ENCODE measurements around the gene SGK1.
"Not testable (repeated sequence)": the region's sequence is repeated elsewhere in the genome, so short reads cannot be mapped to it uniquely, and the experiment has no call there.

The SGK1 gene

DNA sequence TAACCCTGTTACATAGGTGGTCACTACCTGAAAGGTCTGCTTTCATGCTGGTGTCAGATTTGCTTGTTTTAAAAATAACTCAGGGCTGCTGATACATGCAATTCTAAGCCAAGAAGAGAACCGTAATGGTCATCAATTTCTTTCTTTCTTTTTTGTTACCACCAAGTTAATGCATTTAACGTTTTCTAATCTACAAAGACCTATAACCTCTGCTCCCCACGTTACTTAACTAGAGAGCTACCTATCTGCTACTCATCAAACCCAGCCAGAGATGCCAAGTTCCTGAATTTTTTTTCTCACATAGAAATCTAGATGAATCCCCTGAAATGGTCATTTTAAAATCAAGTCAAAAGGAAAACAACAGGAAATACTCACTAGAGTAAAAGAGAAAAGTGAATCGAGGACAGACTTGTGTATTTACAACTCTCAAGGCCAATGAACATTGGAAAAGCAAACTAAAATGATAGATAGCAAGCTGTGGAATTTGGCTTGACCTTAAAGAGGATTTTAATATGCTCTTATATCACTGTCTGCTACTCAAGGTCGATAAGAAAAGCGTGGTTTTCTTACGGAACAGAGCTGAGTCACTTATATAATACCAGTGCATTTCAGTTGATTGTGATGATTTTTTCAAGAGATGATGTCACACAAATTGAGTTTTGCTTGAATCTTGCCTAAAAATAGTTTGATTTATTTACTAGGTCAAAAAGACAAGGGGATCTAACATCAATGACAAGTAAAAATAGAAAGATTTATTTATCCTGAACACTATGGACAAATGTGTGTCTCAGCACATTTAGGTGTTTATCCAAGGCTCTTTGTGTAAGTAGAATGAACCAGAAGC lies 67.9 kb downstream of the SGK1 start:
- DNase-seq, result no peak

DNA sequence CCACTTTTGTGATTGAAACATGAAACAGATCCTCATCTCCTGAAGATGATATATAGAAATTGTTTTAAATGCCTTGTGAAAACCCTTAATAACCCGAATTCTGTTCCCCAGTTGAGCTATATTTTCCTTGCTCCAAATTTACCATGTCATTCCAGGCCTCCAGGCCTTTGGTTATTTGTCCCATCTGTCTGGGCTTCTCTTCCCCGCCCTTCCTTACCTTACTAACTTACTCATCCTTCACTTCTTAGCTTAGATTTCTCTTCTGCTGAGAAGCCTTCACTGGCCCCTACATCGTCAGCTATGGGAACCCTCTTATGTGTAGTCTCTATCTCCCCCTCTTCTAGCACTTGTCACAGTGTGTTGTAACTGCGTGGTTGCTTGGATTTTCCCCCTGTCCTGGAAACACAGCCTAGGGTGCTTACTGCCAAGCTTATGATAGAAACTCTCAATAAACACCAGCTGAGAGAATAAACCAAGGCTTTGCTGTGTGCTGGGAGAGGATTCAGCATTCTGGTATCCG lies 68.6 kb downstream of the SGK1 start:
- DNase-seq, result no peak

DNA sequence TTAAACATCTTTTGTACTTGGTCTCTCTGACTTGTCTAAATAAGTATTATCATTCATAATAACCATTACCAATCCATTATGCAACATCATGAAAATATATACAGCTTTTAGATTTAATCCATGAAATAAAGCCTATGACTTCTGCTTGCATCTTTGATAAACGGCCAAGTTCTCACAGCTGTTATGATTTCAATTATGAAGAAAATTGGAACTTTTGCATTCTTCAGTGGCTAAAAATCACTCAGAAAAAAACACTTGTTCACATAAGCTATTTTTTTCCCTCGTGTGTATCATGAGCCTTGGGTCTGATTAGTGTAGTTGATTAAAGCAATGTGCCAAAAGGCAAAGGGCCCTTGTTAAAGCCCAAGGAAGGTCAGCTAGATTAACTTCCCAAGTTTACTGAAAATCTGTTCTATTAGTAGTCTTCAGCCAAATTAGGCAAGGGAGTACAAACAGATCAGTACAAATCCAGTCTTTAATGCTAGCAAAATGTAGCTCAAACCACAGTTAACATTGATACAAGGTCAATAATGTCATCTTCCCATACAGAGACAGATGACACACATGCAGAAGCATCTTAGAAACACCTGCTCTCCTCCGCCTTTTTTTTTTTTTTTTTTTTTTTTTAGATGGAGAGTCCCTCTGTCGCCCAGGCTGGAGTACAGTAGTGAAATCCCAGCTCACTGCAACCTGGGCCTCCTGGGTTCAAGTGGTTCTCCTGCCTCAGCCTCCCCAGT lies 69.9 kb downstream of the SGK1 start:
- DNase-seq, result no peak

DNA sequence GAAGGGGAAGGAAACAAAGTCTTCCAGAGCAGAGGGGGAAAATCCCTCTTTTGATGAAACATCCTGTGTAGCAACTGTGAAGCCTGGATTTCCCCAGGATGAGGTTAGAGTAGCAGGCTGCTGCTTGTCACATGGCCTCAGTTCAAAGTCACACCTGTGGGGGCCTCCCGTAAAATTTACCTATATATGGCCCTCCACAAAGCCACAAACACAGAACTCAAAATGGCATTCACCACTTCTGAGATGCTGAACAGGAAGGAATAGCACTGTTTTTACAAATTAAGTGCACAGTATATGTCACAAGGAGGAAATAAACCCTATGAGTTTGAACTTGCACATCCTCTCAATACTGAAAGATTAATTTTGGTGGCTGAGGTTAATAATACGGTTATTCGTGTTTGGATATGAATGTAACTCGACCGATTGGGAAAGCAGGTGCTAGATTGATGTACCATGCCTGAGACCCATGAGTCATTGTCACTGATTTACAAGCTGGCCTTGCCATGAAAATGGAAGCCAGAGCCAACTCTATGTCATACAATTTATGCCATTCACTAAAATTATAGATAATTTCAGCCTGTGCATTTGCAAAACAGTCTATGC lies 70.6 kb downstream of the SGK1 start:
- DNase-seq, result peak; percentile 70

DNA sequence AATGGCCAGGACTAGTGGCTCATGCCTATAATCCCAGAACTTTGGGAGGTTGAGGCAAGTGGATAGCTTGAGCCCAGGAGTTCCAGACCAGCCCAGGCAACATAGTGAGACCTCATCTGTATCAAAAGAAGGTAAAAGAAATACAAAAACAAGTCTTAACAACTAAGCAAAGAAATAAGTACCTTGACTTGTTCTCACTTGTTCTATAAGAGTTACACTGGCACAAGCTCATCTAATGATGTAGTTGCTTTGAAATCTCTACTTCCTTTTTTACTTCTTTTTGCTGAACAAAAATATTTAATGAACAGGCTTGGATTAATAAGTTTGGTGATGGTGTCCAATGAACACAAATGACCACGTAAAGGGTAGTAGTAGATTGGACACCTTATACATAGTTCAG lies 72.2 kb downstream of the SGK1 start:
- DNase-seq, result no peak

DNA sequence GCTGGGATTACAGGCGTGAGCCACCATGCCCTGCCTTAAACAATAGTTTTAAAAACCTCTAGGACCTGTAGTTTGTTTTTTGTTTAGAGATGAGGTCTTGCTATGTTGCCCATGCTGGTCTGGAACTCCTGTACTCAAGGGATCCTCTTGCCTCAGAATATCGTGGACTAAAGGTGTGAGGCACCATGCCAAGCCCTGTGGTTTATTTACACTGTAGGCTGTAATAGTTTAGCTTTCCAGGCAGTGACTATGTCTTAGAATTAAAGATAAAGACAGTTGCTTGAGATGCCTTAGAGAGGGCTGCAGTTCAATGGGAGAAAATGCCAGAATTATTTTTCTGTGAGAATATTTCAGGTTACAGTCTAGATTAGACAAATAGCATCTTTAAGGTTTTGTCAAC lies 72.9 kb downstream of the SGK1 start:
- no peak for DNase-seq

DNA sequence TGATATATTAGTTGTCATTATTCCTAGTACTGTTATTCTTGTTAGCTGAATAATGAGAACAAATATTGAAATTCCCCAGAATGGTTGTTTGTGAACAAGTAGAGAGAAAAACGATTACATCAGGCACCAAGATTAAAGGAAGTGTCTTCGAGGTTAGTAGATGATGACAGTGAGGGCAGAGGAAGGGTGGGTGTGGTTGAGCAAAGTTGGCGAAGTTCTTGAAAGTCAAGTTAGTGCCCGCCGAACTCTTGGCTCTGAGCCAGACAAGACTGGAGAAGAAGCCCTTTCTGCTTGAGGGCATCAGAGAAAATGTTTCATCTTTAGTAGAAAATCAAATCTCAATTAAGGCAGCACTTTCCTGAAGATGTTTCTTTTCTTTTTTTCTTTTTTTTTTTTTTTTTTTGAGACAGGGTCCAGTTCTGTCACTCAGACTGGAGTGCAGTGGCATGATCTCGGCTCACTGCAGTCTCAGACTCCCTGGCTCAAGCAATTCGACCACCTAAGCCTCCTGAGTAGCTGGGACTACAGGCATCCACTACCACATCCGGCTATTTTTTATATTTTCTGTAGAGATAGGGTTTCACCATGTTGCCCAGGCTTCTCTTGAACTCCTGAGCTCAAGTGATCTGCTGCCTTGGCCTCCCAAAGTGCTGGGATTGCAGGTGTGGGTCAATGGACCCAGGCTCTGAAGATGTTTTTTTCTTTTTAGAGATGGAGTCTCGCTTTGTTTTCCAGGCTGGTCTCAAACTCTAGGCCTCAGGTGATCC lies 77.1 kb downstream of the SGK1 start:
- DNase-seq, result peak; percentile 80

DNA sequence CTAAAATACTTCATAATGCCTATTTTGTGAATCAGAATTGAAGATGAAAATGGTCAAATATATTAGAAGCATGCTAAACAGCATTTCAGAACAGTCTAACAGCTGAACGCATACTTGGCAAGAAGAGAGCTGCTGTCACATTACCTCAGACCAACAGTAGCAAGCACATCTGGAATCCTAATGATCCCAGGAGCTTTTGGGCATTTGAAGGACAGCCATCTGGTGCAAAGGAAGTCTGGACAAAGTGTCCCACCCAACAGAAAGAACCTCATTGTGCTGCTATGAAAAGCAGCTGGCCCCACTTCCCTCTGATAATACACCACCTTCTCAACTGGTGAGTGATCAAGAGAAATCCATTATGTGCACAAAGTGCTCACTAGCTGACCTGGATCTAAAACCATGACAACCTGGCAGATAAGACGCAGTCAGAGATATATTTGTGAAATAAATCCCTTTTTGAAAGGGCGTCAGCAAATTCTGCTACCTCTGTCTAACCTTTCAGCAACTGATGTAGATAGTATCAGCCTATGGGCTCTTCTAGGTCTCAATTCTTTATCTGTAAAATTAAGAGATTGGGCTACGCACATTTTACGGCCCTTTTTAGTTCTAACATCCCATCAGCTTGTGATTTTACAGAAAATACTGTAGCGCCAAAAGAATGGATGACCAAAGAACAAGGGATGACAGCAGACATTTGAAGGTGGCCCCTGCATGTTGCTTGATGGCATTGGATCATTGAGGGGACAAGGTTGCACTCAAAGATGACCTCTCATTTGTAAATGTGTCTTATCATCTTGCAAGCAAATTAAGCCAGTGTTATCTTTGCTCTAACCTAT lies 78.7 kb downstream of the SGK1 start:
- DNase-seq, result no peak

DNA sequence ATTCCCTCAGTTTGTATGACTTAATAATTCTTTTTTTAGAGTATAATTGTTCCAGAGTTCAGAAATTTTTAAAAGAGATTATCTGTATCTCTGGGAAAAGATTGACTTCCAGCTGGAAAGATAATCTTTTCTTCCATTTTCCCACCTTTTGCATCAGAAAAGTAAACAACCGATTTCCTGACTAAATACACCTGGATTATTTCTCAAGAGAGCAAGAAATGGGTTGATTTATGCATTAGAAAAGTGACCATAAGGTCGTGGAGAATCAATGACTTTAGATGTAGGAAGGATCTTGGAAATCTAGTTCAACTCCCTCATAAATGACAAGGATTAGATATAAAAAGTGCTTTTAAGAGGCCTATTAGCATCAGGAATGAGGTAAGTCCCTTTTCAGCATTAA lies 79.9 kb downstream of the SGK1 start:
- no peak for DNase-seq

DNA sequence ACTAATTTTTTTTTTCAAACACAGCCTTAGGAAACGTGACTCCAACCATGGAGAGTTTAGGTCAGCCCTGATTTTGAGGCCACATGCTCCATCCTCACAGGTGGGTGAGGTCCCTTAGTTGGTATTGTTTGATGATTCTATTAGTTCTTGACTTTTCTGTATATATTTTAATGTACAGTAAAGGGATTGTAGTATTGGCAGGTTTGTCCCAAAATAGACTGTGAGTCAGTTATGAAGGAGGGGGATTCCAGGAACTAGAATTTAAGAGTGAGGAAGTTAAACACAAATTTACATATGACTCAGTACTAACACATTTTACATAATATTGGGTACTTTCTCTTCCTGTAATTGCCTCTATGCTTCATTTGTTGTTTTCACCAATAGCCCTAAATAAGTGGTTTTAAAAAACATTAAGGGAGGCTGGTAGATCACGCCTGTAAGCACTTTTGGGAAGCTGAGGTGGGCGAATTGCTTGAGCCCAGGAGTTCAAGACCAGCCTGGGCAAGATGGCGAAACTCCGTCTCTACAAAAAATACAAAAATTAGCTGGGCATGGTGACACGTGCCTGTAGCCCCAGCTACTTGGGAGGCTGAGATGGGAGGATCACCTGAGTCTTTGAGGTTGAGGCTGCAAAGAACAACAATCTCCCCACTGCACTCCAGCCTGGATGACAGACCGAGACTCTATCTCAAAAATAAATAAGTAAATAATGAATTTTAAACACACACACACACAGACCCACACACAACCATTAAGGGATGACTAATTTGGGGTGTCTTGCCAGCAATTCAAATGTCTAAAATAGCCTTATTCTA lies 81.8 kb downstream of the SGK1 start:
- DNase-seq, result no peak

DNA sequence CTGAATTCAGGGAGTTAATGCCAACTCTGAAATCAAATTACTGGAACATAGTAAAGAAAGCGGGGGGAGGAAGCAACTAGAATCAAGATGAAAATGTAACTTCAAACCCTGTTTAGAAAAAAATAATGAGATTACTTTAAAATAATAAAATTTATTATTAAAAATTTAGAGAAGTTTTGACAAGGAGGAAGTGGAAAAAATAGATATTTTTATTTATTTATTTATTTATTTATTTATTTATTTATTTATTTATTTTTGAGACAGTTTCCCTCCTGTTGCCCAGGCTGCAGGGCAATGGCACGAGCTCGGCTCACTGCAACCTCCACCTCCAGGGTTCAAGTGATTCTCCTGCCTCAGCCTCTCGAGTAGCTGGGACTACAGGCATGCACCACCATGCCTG lies 82.6 kb downstream of the SGK1 start:
- not testable (repeated sequence) for DNase-seq

DNA sequence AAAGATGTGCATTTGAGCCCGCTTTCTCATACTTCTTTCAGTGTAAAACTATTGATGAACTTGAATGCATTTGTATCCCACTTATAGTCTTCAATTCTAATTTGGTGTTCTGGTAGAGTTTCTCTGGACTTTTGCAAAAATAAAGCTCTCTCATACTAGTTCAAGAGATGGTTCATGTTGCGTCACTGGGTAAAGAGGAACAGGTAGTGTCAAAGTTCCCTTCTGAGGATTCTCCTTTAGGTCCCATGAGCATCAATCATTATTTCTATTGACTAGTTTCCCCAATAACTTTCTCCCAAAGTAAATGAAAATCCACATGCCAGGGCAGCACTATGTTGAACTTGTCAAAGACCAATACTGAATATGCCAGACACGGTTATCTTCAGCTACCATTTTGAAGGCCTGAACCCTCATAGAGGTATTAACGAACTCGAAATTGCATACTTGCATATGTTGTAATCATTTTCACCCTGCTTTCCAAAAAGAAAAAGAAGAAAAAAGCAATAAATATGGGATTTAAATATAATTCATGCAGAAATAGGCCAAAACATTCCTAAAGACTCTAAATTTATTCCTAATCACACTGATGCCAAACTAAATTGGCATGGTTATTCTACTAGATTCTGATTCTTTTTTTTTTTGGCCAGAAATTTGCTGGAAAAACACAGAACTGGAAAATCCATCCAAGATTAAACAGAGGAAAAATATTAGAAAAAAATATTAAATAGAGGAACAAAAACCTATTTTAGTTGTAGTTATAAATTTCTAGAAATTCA lies 84.5 kb downstream of the SGK1 start:
- no peak for DNase-seq

DNA sequence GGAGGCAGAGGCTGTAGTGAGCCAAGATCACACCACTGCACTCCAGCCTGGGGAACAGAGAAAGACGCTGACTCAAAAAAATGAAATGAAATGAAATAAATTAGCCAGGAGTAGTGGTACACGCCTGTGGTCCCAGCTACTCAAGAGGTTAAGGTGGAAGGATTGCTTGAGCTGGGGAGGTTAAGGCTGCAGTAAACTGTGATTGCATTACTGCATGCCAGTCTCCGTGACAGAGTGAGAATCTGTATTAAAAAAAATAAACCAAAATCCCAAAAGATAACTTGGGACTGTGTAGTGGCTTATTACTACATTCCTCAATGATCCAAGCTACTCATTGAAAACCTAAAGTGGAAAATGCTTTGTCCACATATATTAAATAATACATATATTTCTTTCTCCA lies 87.0 kb downstream of the SGK1 start:
- no peak for DNase-seq

DNA sequence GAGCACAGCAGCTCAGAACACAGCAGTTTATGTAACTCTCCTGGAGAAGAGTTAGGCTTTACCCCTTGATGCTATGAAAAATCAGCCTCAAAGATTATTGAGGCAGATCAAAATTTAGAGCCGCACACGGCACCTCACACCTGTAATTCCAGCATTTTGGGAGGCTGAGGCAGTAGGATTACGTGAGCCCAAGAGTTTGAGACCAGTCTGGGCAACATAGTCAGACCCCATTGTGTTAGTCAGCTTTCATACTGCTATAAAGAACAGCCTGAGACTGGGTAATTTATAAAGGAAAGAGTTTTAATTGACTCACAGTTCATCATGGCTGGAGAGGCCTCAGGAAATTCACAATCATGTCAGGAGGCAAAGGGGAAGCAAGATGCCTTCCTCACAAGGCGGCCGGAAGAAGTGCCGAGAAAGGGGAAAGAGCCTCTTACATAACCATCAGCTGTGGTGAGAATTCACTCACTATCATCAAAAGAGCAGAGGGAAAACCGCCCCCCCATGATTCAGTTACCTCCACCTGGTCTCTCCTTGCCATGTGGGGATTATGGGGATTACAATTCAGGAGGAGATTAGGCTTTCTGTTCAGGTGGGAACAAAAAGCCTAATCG lies 87.7 kb downstream of the SGK1 start:
- DNase-seq, result no peak

DNA sequence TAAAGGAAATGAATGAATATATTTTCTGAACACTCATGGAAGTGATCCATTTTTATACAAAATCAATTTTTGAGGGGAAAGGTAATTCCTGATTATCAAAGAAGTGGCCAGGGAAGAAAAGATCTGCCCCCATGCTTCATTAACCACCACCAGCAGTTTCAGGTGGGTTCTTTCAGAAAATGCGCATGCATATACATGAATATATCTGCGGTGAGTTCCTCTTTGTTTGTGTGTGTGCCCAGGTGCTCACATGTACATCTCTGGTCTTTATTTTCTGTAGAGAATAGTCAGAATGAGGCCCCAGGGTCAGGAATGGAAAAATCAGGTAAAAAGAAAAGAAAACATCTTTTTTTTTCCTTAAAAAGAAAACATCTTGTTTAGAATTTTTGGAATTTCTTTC lies 88.4 kb downstream of the SGK1 start:
- no peak for DNase-seq

DNA sequence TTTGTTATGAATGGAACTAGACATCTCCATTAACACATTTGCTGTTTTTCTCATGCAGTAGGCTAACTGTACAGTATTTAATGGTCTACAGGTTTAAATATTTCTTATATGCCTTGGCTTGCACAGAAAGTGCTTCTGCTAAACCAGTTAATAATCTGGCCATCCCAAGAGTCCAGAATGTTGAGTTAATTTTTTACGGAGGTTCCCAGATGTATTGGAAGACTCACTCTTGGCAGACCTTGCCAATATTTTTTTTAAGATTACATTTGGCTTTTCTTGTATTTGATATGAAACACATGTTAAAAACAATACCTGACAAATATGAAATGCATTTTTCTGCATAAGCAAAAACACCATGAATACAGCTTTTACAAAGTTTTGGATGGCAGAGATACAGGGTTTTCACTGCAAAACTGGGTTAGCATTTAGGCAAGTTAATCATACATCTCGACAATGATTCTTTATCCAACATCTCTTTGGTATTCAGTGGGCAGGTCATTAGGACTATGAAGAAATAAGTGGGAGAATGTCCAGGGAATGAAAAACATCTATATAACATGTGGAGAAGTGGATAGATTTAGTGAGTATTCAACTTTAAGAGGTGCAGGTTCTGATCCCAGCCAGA lies 94.0 kb downstream of the SGK1 start:
- no peak for DNase-seq

DNA sequence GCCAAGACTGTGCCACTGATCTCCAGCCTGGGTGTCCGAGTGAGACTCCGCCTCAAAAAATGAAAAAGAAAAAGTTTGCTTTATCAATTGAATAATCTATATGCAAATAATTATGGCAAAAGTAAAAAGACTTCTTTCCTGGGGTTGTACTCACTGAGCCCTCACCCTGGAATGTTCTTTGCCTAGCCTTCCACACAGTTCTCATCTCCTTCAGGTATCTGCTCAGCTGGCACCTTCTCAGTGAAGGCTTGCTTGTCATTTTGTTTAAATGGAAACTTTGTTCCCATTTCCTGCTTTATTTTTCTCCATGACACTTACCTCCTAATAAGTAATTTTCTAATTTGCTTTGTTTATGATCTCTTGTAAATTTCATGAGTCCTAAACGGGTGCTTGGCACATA lies 96.7 kb downstream of the SGK1 start:
- no peak for DNase-seq

DNA sequence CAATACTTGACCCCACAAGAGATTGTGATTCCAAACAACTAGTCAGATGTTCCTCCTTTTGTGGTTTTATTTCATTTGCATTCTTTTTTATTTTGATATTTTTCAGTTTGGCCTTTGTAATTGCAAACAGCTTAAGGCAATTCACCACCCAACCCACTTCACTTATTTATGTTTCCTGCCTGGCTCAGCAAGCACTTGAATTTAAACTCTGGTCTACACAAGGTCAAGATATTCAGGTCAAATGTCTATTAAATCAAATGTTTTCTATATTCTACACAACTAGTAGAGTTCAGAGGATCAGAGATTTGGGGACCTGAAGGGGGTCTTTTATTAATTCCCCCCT lies 100.1 kb downstream of the SGK1 start:
- DNase-seq, result no peak

DNA sequence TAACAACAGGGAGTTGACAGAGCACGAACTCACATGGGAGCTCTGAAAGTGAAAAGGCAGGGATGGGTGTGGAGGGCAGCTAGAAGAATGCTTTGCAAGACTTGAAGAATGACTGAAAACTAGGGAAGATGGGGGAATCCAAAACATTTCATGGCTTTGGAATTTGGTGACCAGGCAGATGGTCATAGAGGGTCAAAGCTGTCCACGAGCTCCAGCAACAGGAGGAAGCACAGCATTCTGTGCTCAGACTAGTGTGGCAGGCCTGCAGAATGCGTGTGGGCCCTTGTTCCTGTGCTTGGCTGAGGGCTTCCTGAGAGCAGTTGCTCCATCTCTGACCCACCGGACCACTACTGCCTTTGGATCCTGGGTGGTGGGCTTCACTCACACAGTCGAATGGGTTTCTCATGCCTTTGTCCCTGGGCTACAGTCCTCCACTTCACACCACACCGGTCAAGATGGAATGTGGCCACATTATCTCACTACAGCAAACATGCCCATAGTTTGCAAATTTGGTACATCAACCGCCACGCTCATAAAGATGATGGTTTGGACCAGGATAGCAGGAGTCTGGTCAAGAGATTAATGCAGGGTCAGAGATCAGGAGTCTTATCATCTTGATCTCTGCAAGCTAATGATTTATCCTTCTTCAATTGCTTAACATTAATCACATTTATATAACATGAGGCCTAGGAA lies 100.7 kb downstream of the SGK1 start:
- no peak for DNase-seq
